BLaER1 treated with 17β-estradiol and CSF1 and Interleukin-3, amounts not matched to agents 10 nM and 100 nM (cell line): ENCODE measurements around the gene TDG.

Experiments used
- H3K27ac ChIP-seq, 11 experiments: shearing (Covaris generic); formaldehyde crosslinking; 2 replicates each; pipeline ENCODE4 v1.8.1; 2022
- H3K27me3 ChIP-seq, 11 experiments: shearing (Covaris generic); formaldehyde crosslinking; 2 replicates each; pipeline ENCODE4 v1.8.1; 2022
- H3K36me3 ChIP-seq, 11 experiments: shearing (Covaris generic); formaldehyde crosslinking; 2 replicates each; pipeline ENCODE4 v1.8.1; 2022
- H3K4me1 ChIP-seq, 10 experiments: shearing (Covaris generic); formaldehyde crosslinking; 2 replicates each; pipeline ENCODE4 v1.8.1; 2022
- H3K4me2 ChIP-seq, 11 experiments: shearing (Covaris generic); formaldehyde crosslinking; 2 replicates each; pipeline ENCODE4 v1.8.1; 2022
- H3K4me3 ChIP-seq, 10 experiments: shearing (Covaris generic); formaldehyde crosslinking; 2 replicates each; pipeline ENCODE4 v1.8.1; 2022
- H3K9ac ChIP-seq, 11 experiments: shearing (Covaris generic); formaldehyde crosslinking; 2 replicates each; pipeline ENCODE4 v1.8.1; 2022
- H3K9me3 ChIP-seq, 11 experiments: shearing (Covaris generic); formaldehyde crosslinking; replicated peaks in 1 of 11; 2 replicates each; pipeline ENCODE4 v1.8.1; 2022
- H4K20me1 ChIP-seq, 11 experiments: shearing (Covaris generic); formaldehyde crosslinking; 2 replicates each; pipeline ENCODE4 v1.8.1; 2022
- Cebpa-rat ChIP-seq, 11 experiments: shearing (Covaris generic); IDR thresholded peaks; 2 replicates each; pipeline ENCODE4 v1.8.1; 2022

TDG gene

GRCh38 chr12:103930787-103931735 lies 34.6 kb upstream of the TDG start:
- Histone ChIP-seq H3K27me3 (no peaks in the 10 kb centered on the region), H3K4me3 (peak overlapping the region; percentile 77 to 93 (median 86)), H3K36me3 (peaks cover 41 to 52% (median 48%) of the 10 kb centered on the region in 11 experiments), H3K4me2 (peak overlapping the region; percentile 73 to 97 (median 85)), H3K9me3 (no peaks in the 10 kb centered on the region), H4K20me1 (peaks cover 49 to 57% (median 52%) of the 10 kb centered on the region in 11 experiments; a peak in 21 of 22 replicates), H3K9ac (peak overlapping the region; percentile 90 to 99 (median 97)), H3K27ac (peak overlapping the region; percentile 89 to 98 (median 96)), H3K4me1 (peaks cover 49 to 59% (median 55%) of the 10 kb centered on the region in 10 experiments)
- TF ChIP-seq Cebpa-rat (IDR thresholded peaks at IDR 0.05), result no peak

- Histone ChIP-seq H3K4me1 (peaks cover 41 to 71% (median 52%) of the 10 kb centered on the region in 10 experiments), H3K36me3 (peaks cover 63 to 73% (median 70%) of the 10 kb centered on the region in 11 experiments), H3K9me3 (no peaks in the 10 kb centered on the region), H3K27me3 (no peaks in the 10 kb centered on the region), H3K4me3 (peak overlapping the region in 9 of 10 experiments; percentile 77 to 93 (median 87); a peak in 13 of 20 replicates), H3K9ac (peak overlapping the region in 8 of 11 experiments; percentile 34 to 99 (median 96); a peak in 11 of 22 replicates), H3K4me2 (peak overlapping the region; percentile 73 to 97 (median 85)), H3K27ac (no peak overlapping the region; a peak in 1 of 22 replicates), H4K20me1 (peaks cover 66 to 79% (median 73%) of the 10 kb centered on the region in 11 experiments; a peak in 21 of 22 replicates)
- no peak for TF ChIP-seq Cebpa-rat (IDR thresholded peaks at IDR 0.05)
These were observed 32.4 kb upstream of the TDG start for GRCh38 chr12:103933237-103933636.

GRCh38 chr12:103936679-103937078 lies 29.0 kb upstream of the TDG start:
- Histone ChIP-seq H3K27ac (no peak overlapping the region), H3K4me1 (peaks cover 32 to 64% (median 42%) of the 10 kb centered on the region in 10 experiments), H3K4me3 (no peak overlapping the region), H3K27me3 (no peaks in the 10 kb centered on the region), H3K4me2 (peak overlapping the region in 3 of 11 experiments; percentile 83 to 92 (median 88); a peak in 2 of 22 replicates), H4K20me1 (peaks cover 62 to 100% (median 99%) of the 10 kb centered on the region in 11 experiments; a peak in 21 of 22 replicates), H3K36me3 (peaks cover 97 to 100% (median 100%) of the 10 kb centered on the region in 11 experiments), H3K9me3 (no peaks in the 10 kb centered on the region), H3K9ac (no peak overlapping the region)
- TF ChIP-seq Cebpa-rat (IDR thresholded peaks at IDR 0.05), result no peak

GRCh38 chr12:103944964-103945363 lies 20.7 kb upstream of the TDG start:
- peaks cover 18 to 99% (median 95%) of the 10 kb centered on the region in 11 experiments; a peak in 21 of 22 replicates for H4K20me1 ChIP-seq
- TF ChIP-seq Cebpa-rat (IDR thresholded peaks at IDR 0.05), result no peak
- no peaks in the 10 kb centered on the region for H3K9me3 ChIP-seq
- H3K27me3 ChIP-seq, result no peaks in the 10 kb centered on the region
- H3K9ac ChIP-seq, result no peak overlapping the region
- H3K27ac ChIP-seq, result no peak overlapping the region
- H3K4me1 ChIP-seq, result peaks cover 0 to 4% (median 0%) of the 10 kb centered on the region in 10 experiments; a peak in 1 of 20 replicates
- no peak overlapping the region for H3K4me2 ChIP-seq
- no peak overlapping the region for H3K4me3 ChIP-seq
- peaks cover 99 to 100% (median 100%) of the 10 kb centered on the region in 11 experiments for H3K36me3 ChIP-seq

- no peak overlapping the region for H3K27ac ChIP-seq
- no peak overlapping the region for H3K4me3 ChIP-seq
- H3K9ac ChIP-seq, result no peak overlapping the region
- peaks cover 23 to 99% (median 93%) of the 10 kb centered on the region in 11 experiments; a peak in 21 of 22 replicates for H4K20me1 ChIP-seq
- no peak overlapping the region for H3K4me2 ChIP-seq
- H3K36me3 ChIP-seq, result peaks cover 100% of the 10 kb centered on the region in 11 experiments
- H3K9me3 ChIP-seq, result no peaks in the 10 kb centered on the region
- H3K27me3 ChIP-seq, result no peaks in the 10 kb centered on the region
- peaks cover 0 to 4% (median 0%) of the 10 kb centered on the region in 10 experiments; a peak in 1 of 20 replicates for H3K4me1 ChIP-seq
- TF ChIP-seq Cebpa-rat (IDR thresholded peaks at IDR 0.05), result no peak
These were observed 17.7 kb upstream of the TDG start for GRCh38 chr12:103947871-103948555.

- H4K20me1 ChIP-seq, result peaks cover 21 to 99% (median 92%) of the 10 kb centered on the region in 11 experiments; a peak in 21 of 22 replicates
- peaks cover 100% of the 10 kb centered on the region in 11 experiments for H3K36me3 ChIP-seq
- H3K4me2 ChIP-seq, result no peak overlapping the region
- no peak overlapping the region for H3K4me3 ChIP-seq
- no peaks in the 10 kb centered on the region for H3K27me3 ChIP-seq
- TF ChIP-seq Cebpa-rat (IDR thresholded peaks at IDR 0.05), result no peak
- no peak overlapping the region for H3K27ac ChIP-seq
- no peaks in the 10 kb centered on the region for H3K9me3 ChIP-seq
- H3K4me1 ChIP-seq, result peaks cover 0 to 4% (median 0%) of the 10 kb centered on the region in 10 experiments; a peak in 1 of 20 replicates
- H3K9ac ChIP-seq, result no peak overlapping the region
These were observed 16.8 kb upstream of the TDG start for GRCh38 chr12:103948746-103949406.

- no peak for TF ChIP-seq Cebpa-rat (IDR thresholded peaks at IDR 0.05)
- H3K9ac ChIP-seq, result no peak overlapping the region
- H3K9me3 ChIP-seq, result no peaks in the 10 kb centered on the region
- no peaks in the 10 kb centered on the region for H3K27me3 ChIP-seq
- H4K20me1 ChIP-seq, result peaks cover 9 to 71% (median 56%) of the 10 kb centered on the region in 11 experiments; a peak in 19 of 22 replicates
- H3K4me3 ChIP-seq, result no peak overlapping the region
- H3K4me2 ChIP-seq, result no peak overlapping the region
- H3K4me1 ChIP-seq, result peaks cover 16 to 24% (median 18%) of the 10 kb centered on the region in 10 experiments
- H3K27ac ChIP-seq, result no peak overlapping the region
- peaks cover 71 to 81% (median 77%) of the 10 kb centered on the region in 11 experiments for H3K36me3 ChIP-seq
These were observed 13.2 kb upstream of the TDG start for GRCh38 chr12:103952497-103952896.

- Histone ChIP-seq H3K36me3 (peaks cover 36 to 47% (median 43%) of the 10 kb centered on the region in 11 experiments), H3K9me3 (no peaks in the 10 kb centered on the region), H3K4me1 (peaks cover 22 to 49% (median 31%) of the 10 kb centered on the region in 10 experiments), H3K9ac (peak overlapping the region; percentile 85 to 94 (median 91)), H3K27me3 (no peaks in the 10 kb centered on the region), H3K4me3 (peak overlapping the region; percentile 75 to 94 (median 85)), H3K27ac (peak overlapping the region; percentile 84 to 93 (median 90); a peak in 21 of 22 replicates), H3K4me2 (peak overlapping the region; percentile 82 to 94 (median 90)), H4K20me1 (peaks cover 9 to 36% (median 24%) of the 10 kb centered on the region in 11 experiments; a peak in 18 of 22 replicates)
- no peak for TF ChIP-seq Cebpa-rat (IDR thresholded peaks at IDR 0.05)
These were observed 9.7 kb upstream of the TDG start for GRCh38 chr12:103955811-103956508.
